GM12878 (cell line): Measurements from ENCODE around the gene POC5. TPM values are rescaled to one million over a fixed set of nuclear protein-coding genes. Genes with fewer than 3 reads are reported as not detected.

Source experiments
- ATAC-seq: fragments of 200-7000 bp; cut with Tn5 transposase; 3 replicates; pipeline ENCODE4 v1.9.1; 2020; ENCODE audit warnings: mild to moderate bottlenecking, moderate library complexity
- BruUV-seq: library from RNA; stranded (reverse); fragments of 400-500 nt; replicated peaks from 2 replicates; lab custom pipeline; 2021; lab: Mats Ljungman, UMichigan
- CTCF ChIA-PET: fragments of 300-600 bp; sonication (Branson Sonifier 250); formaldehyde crosslinking; extraction: SDS; loops from one replicate; lab custom pipeline; 2021; ENCODE audit warnings: inconsistent platforms; lab: Yijun Ruan, JAX
- POLR2A ChIA-PET: fragments of 350-600 bp; formaldehyde crosslinking; extraction: SDS; loops from one replicate; lab custom pipeline; 2021; ENCODE audit warnings: inconsistent platforms; lab: Charles Lee
- RAD21 ChIA-PET: fragments of 300-600 bp; sonication (Branson Sonifier 250); formaldehyde crosslinking; loops from one replicate; lab custom pipeline; 2023; ENCODE audit warnings: antibody characterized with exemption; ENCODE audit not compliant: unreplicated experiment; lab: Charles Lee
- SMC1A ChIA-PET: fragments of 300-600 bp; sonication (Branson Sonifier 250); formaldehyde crosslinking; loops from one replicate; lab custom pipeline; 2023; ENCODE audit not compliant: unreplicated experiment, uncharacterized antibody; lab: Charles Lee
- DNase-seq: peaks from one replicate; pipeline ENCODE4 v3.0.0-alpha.2; 2011; ENCODE audit warnings: low read depth, low spot score
- FAIRE-seq: peaks from 3 replicates; lab custom pipeline; 2011; peaks lifted over from hg19 to GRCh38; lab: Jason Lieb, UNC
- H2AFZ ChIP-seq: 2 replicates; pipeline ENCODE4 v1.6.0; 2011; ENCODE audit warnings: low read depth, low read length, control low read depth; ENCODE audit not compliant: control insufficient read depth
- H3K27ac ChIP-seq: 2 replicates; pipeline ENCODE4 v1.5.1; 2011; ENCODE audit warnings: control low read depth; ENCODE audit not compliant: control insufficient read depth, insufficient read depth
- H3K27me3 ChIP-seq, 2 experiments: replicated peaks in 1 of 2; 2 replicates each; pipeline versions ENCODE4 v1.6.0 to v1.6.1; 2011; ENCODE audit warnings: low read length in 1 of 2; ENCODE audit not compliant: control insufficient read depth in 2 of 2, insufficient read depth in 2 of 2
- H3K36me3 ChIP-seq, 2 experiments: 2 replicates each; pipeline ENCODE4 v1.5.1; 2011; ENCODE audit warnings: low read length in 1 of 2; ENCODE audit not compliant: control insufficient read depth in 2 of 2, insufficient read depth in 2 of 2
- H3K4me1 ChIP-seq: 2 replicates; pipeline ENCODE4 v1.6.1; 2011; ENCODE audit warnings: mild to moderate bottlenecking, low read length, moderate library complexity, mixed read lengths; ENCODE audit not compliant: control insufficient read depth, insufficient read depth
- H3K4me2 ChIP-seq: 2 replicates; pipeline ENCODE4 v1.6.0; 2011; ENCODE audit warnings: control low read depth; ENCODE audit not compliant: control insufficient read depth, insufficient read depth
- H3K4me3 ChIP-seq: fragments of 200-600 bp; sonication (generic); 2 replicates; pipeline ENCODE4 v1.5.1; 2016
- H3K79me2 ChIP-seq: 2 replicates; pipeline ENCODE4 v1.6.0; 2011; ENCODE audit warnings: low read length; ENCODE audit not compliant: control insufficient read depth, insufficient read depth
- H3K9ac ChIP-seq: 2 replicates; pipeline ENCODE4 v1.8.0; 2011; ENCODE audit warnings: low read length, control low read depth, mixed read lengths; ENCODE audit not compliant: control insufficient read depth, insufficient read depth
- H3K9me3 ChIP-seq: replicated peaks from 3 replicates; pipeline ENCODE4 v1.5.1; 2011; ENCODE audit warnings: mild to moderate bottlenecking, low read length; ENCODE audit not compliant: control insufficient read depth, insufficient read depth
- H4K20me1 ChIP-seq: 2 replicates; pipeline ENCODE4 v1.6.0; 2011; ENCODE audit not compliant: control insufficient read depth, insufficient read depth
- ATF7 ChIP-seq: fragments of 450-650 bp; IDR thresholded peaks from 2 replicates; pipeline ENCODE4 v1.6.1; 2016; ENCODE audit warnings: low read depth, mild to moderate bottlenecking
- BHLHE40 ChIP-seq, 2 experiments: fragments of 450-650 bp in 1 of 2; IDR thresholded peaks; 2 replicates each; pipeline ENCODE4 v1.6.1; 2011 to 2017; ENCODE audit warnings: low read depth in 2 of 2, borderline replicate concordance in 1 of 2, improper control_type of control experiment in 1 of 2, low read length in 1 of 2, mild to moderate bottlenecking in 1 of 2
- CHD4 ChIP-seq: fragments of 200-600 bp; sonication (generic); IDR thresholded peaks from 2 replicates; pipeline ENCODE4 v1.6.1; 2016; ENCODE audit warnings: mild to moderate bottlenecking
- EP300 ChIP-seq, 2 experiments: fragments of 150-350 bp in 1 of 2; IDR thresholded peaks; 2 replicates each; pipeline ENCODE4 v1.6.1; 2011 to 2012; ENCODE audit warnings: low read depth in 2 of 2, low read length in 2 of 2, borderline replicate concordance in 1 of 2, improper control_type of control experiment in 1 of 2, inconsistent platforms in 1 of 2; ENCODE audit not compliant: control insufficient read depth in 1 of 2
- ESRRA ChIP-seq: IDR thresholded peaks from 2 replicates; pipeline ENCODE4 v1.6.1; 2012; ENCODE audit warnings: mild to moderate bottlenecking, low read length, improper control_type of control experiment
- FOXK2 ChIP-seq: fragments of 450-650 bp; IDR thresholded peaks from 2 replicates; pipeline ENCODE4 v1.6.1; 2017; ENCODE audit warnings: mild to moderate bottlenecking, moderate library complexity
- JUNB ChIP-seq: IDR thresholded peaks from 2 replicates; pipeline ENCODE4 v1.6.1; 2016; ENCODE audit warnings: antibody characterized with exemption, mild to moderate bottlenecking
- RCOR1 ChIP-seq: conservative IDR thresholded peaks from 2 replicates; pipeline ENCODE4 v1.6.1; 2012; ENCODE audit warnings: low read depth, low read length, improper control_type of control experiment
- RFX5 ChIP-seq: IDR thresholded peaks from 2 replicates; pipeline ENCODE4 v1.6.1; 2011; ENCODE audit warnings: low read depth, low read length, improper control_type of control experiment
- STAT1 ChIP-seq: fragments of 450-650 bp; conservative IDR thresholded peaks from 2 replicates; pipeline ENCODE4 v1.6.1; 2014; ENCODE audit warnings: antibody characterized with exemption, mild to moderate bottlenecking
- TARDBP ChIP-seq: IDR thresholded peaks from 2 replicates; pipeline ENCODE4 v1.6.1; 2016; ENCODE audit warnings: borderline replicate concordance
- WRNIP1 ChIP-seq: IDR thresholded peaks from 2 replicates; pipeline ENCODE4 v1.6.1; 2011; ENCODE audit warnings: low read depth, low read length, improper control_type of control experiment, borderline replicate concordance
- WGBS: methylation state at CpG from one replicate; pipeline ENCODE4 v1.1.6; 2016; ENCODE audit warnings: low lambda C conversion rate; ENCODE audit not compliant: insufficient replicate concordance, insufficient coverage; ENCODE audit errors: missing lambda C conversion rate; 5-methylcytosine and 5-hydroxymethylcytosine counted together
- in situ Hi-C: fragments of 300-500 bp; cut with MboI; formaldehyde crosslinking; loops from 9 replicates; pipeline ENCODE4 v1.14.3; 2018; ENCODE audit warnings: mixed read lengths
- intact Hi-C: fragments of 100-400 bp; cut with micrococcal nuclease; formaldehyde crosslinking; loops from one replicate; pipeline ENCODE4 v1.14.2; 2022; ENCODE audit not compliant: unreplicated experiment
- polyA plus RNA-seq, 11 experiments: library from polyadenylated mRNA; depleted of rRNA in 4 of 11; unstranded in 6 of 11; stranded (reverse) in 5 of 11; fragments of >200 nt; fragmentation: Nextera tagmentation in 4 of 11; fragmentation: Illumina TruSeq in 1 of 11; extraction: Ambion mirVana in 4 of 11; extraction: Trizol in 1 of 11; gene quantifications; 1 replicate in 1 of 11; 2 replicates in 10 of 11; pipeline versions ENCODE4 v1.2.1 to v1.2.3, GENCODE V29; 2011 to 2016; ENCODE audit warnings: inconsistent platforms in 2 of 11, missing spikeins in 2 of 11, low read depth in 1 of 11
- total RNA-seq, 4 experiments: library from RNA; depleted of rRNA in 3 of 4; stranded (reverse); fragments of >200 nt in 3 of 4; fragmentation: Illumina TruSeq in 1 of 4; extraction: Trizol in 1 of 4; gene quantifications; 2 replicates each; pipeline versions ENCODE4 v1.2.1 to v1.2.3, GENCODE V29; 2013 to 2021
- TF ChIP-seq, protein P1 (sequence below): fragments of 450-650 bp; formaldehyde crosslinking; IDR thresholded peaks from 2 replicates; pipeline ENCODE4 v1.4.0; 2022; ENCODE audit warnings: mild to moderate bottlenecking, moderate library complexity
- TF ChIP-seq, protein P2 (sequence below): IDR thresholded peaks from 2 replicates; pipeline ENCODE4 v1.6.1; 2012; ENCODE audit warnings: low read length, inconsistent platforms

The POC5 gene
- total and polyA plus RNA-seq, 10 of the 15 experiments (the other 5 are each of a cell fraction or from before 2014, with no cell fraction given): 13.1 to 25.6 (median 21.8) TPM

DNA sequence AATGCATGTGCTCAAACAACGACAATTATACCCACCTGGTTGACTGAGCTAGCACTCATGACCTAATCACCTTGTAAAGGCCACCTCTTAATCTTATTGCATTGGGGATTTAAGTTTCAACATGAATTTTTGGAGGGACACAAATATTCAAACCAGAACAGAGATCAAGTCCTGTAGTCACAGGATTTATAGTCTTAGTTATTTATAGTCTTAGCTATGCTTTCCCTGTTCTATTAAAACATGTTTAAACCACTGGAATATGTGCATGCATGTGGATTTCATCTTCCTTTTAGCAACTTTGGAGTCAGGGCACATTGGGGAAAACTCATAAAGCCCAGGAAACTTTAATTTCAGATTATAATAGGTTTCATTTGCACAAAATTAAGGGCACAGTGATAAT lies 79.3 kb downstream of the POC5 start:
- Histone ChIP-seq H3K4me3 (no peak overlapping the region), H3K27ac (no peak overlapping the region), H4K20me1 (no peaks in the 10 kb centered on the region), H2AFZ (no peak overlapping the region), H3K4me2 (no peak overlapping the region), H3K27me3 (no peaks in the 10 kb centered on the region), H3K4me1 (no peaks in the 10 kb centered on the region), H3K9ac (no peak overlapping the region), H3K36me3 (no peaks in the 10 kb centered on the region), H3K79me2 (no peaks in the 10 kb centered on the region), H3K9me3 (no peaks in the 10 kb centered on the region)
- SMC1A ChIA-PET: interaction anchor here (1.0 to 1.5 kb wide), 2 partner anchors 11 to 155 kb away, joined by 3 to 4 read pairs; no protein-coding TSS in a partner anchor
- intact Hi-C loops: no loop called here
- WGBS: 32% methylated on average over 1 of the region's 1 CpG
- BruUV-seq: no TSS peak
- FAIRE-seq (no peak), DNase-seq (no peak), ATAC-seq (no peak)
- CTCF ChIA-PET: no interaction called here
- TF ChIP-seq TARDBP (no peak), CHD4 (no peak), ATF7 (no peak), RCOR1 (no peak), EP300 (IDR thresholded peaks at IDR 0.05; ENCODE audit: borderline replicate concordance in 1 of 2, control insufficient read depth in 1 of 2, low read depth in 2 of 2, low read length in 2 of 2) (no peak), ESRRA (no peak), STAT1 (no peak), FOXK2 (no peak), RFX5 (no peak), WRNIP1 (no peak), JUNB (no peak), BHLHE40 (IDR thresholded peaks at IDR 0.05; ENCODE audit: borderline replicate concordance in 1 of 2, low read depth in 2 of 2, low read length in 1 of 2) (no peak)
- TF ChIP-seq, protein P1, sequence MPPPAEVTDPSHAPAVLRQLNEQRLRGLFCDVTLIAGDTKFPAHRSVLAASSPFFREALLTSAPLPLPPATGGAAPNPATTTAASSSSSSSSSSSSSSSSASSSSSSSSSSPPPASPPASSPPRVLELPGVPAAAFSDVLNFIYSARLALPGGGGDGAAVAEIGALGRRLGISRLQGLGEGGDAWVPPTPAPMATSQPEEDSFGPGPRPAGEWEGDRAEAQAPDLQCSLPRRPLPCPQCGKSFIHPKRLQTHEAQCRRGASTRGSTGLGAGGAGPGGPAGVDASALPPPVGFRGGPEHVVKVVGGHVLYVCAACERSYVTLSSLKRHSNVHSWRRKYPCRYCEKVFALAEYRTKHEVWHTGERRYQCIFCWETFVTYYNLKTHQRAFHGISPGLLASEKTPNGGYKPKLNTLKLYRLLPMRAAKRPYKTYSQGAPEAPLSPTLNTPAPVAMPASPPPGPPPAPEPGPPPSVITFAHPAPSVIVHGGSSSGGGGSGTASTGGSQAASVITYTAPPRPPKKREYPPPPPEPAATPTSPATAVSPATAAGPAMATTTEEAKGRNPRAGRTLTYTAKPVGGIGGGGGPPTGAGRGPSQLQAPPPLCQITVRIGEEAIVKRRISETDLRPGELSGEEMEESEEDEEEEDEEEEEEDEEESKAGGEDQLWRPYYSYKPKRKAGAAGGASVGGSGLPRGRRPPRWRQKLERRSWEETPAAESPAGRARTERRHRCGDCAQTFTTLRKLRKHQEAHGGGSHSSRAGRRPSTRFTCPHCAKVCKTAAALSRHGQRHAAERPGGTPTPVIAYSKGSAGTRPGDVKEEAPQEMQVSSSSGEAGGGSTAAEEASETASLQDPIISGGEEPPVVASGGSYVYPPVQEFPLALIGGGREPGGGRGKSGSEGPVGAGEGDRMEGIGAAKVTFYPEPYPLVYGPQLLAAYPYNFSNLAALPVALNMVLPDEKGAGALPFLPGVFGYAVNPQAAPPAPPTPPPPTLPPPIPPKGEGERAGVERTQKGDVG (CRISPR knock-in tag): no peak
- TF ChIP-seq, protein P2, sequence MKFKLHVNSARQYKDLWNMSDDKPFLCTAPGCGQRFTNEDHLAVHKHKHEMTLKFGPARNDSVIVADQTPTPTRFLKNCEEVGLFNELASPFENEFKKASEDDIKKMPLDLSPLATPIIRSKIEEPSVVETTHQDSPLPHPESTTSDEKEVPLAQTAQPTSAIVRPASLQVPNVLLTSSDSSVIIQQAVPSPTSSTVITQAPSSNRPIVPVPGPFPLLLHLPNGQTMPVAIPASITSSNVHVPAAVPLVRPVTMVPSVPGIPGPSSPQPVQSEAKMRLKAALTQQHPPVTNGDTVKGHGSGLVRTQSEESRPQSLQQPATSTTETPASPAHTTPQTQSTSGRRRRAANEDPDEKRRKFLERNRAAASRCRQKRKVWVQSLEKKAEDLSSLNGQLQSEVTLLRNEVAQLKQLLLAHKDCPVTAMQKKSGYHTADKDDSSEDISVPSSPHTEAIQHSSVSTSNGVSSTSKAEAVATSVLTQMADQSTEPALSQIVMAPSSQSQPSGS: no peak
- in situ Hi-C loops: no loop called here
- RAD21 ChIA-PET: no interaction called here
- POLR2A ChIA-PET: interaction anchor here (0.6 kb wide), 1 partner anchor 678 kb away, joined by 3 read pairs; no protein-coding TSS in a partner anchor
